HCT116 (cell line): ENCODE measurements around the gene ITGA2B. TPM values are rescaled to one million over a fixed set of nuclear protein-coding genes. Genes with fewer than 3 reads are reported as not detected.

ENCODE experiments used
- ATAC-seq: fragments of 200-7000 bp; cut with Tn5 transposase; 2 replicates; pipeline ENCODE4 v1.9.1; 2020; ENCODE audit warnings: mild to moderate bottlenecking, moderate library complexity
- BruUV-seq: library from RNA; stranded (reverse); fragments of 400-500 nt; replicated peaks from 2 replicates; lab custom pipeline; 2021; lab: Mats Ljungman, UMichigan
- CTCF ChIA-PET: fragments of 300-600 bp; sonication (Branson Sonifier 250); formaldehyde crosslinking; loops from one replicate; lab custom pipeline; 2021; ENCODE audit warnings: antibody characterized with exemption; lab: Charles Lee
- POLR2A ChIA-PET: fragments of 300-600, 350-600 bp; sonication (Branson Sonifier 250); formaldehyde crosslinking; loops from one replicate; lab custom pipeline; 2021; ENCODE audit warnings: antibody characterized with exemption; lab: Charles Lee
- RAD21 ChIA-PET, 2 experiments: fragments of 300-600 bp; sonication (Branson Sonifier 250); formaldehyde crosslinking; loops; one replicate each; lab custom pipeline; 2023; ENCODE audit warnings: low total read pairs in 2 of 2; ENCODE audit not compliant: uncharacterized antibody in 2 of 2, unreplicated experiment in 2 of 2, low non-redundant PET in 1 of 2; lab: Charles Lee
- DNase-seq: peaks from one replicate; pipeline ENCODE4 v3.0.0-alpha.2; 2010; ENCODE audit warnings: low read depth, low spot score
- H2AFZ ChIP-seq: fragments of 200-600 bp; shearing (Covaris generic), sonication (generic); 2 replicates; pipeline ENCODE4 v1.6.1; 2017; ENCODE audit warnings: low read depth, mixed run types, mixed read lengths, antibody characterized with exemption, low read length; ENCODE audit not compliant: poor library complexity, severe bottlenecking
- H3K27ac ChIP-seq: 2 replicates; pipeline ENCODE4 v1.5.1; 2012; ENCODE audit warnings: low read depth, low read length
- H3K27me3 ChIP-seq: fragments of 200-600 bp; sonication (generic); 2 replicates; pipeline ENCODE4 v1.6.1; 2016; ENCODE audit warnings: mixed run types, low read length, mixed read lengths; ENCODE audit not compliant: insufficient read depth
- H3K36me3 ChIP-seq, 2 experiments: fragments of 200-500 bp in 1 of 2; fragments of 200-600 bp in 1 of 2; sonication (Bioruptor generic) in 1 of 2; sonication (generic) in 1 of 2; 2 replicates each; pipeline versions ENCODE4 v1.5.1 to v1.6.1; 2014 to 2016; ENCODE audit warnings: low read length in 2 of 2, inconsistent platforms in 1 of 2, mixed read lengths in 1 of 2, mixed run types in 1 of 2; ENCODE audit not compliant: insufficient read depth in 2 of 2, control insufficient read depth in 1 of 2
- H3K4me1 ChIP-seq, 2 experiments: fragments of 200-600 bp in 1 of 2; sonication (generic) in 1 of 2; 2 replicates each; pipeline versions ENCODE4 v1.5.1 to v1.6.1; 2012 to 2017; ENCODE audit warnings: low read length in 2 of 2, inconsistent platforms in 1 of 2, mild to moderate bottlenecking in 1 of 2, mixed read lengths in 1 of 2, mixed run types in 1 of 2, moderate library complexity in 1 of 2; ENCODE audit not compliant: insufficient read depth in 2 of 2, control insufficient read depth in 1 of 2
- H3K4me2 ChIP-seq: fragments of 200-600 bp; sonication (generic); 2 replicates; pipeline ENCODE4 v1.6.1; 2017; ENCODE audit warnings: mixed run types, low read length, mixed read lengths
- H3K4me3 ChIP-seq, 2 experiments: fragments of 200-600 bp in 1 of 2; sonication (generic) in 1 of 2; replicated peaks in 1 of 2; 2 replicates each; pipeline ENCODE4 v1.5.1; 2011 to 2016; ENCODE audit warnings: low read length in 2 of 2, control low read depth in 1 of 2, low read depth in 1 of 2, mild to moderate bottlenecking in 1 of 2, mixed read lengths in 1 of 2, mixed run types in 1 of 2
- H3K79me2 ChIP-seq: fragments of 200-600 bp; sonication (generic); 2 replicates; pipeline ENCODE4 v1.6.1; 2017; ENCODE audit warnings: mild to moderate bottlenecking, mixed run types, low read length, moderate library complexity, mixed read lengths; ENCODE audit not compliant: insufficient read depth
- H3K9ac ChIP-seq: fragments of 200-600 bp; sonication (generic); 2 replicates; pipeline ENCODE4 v1.6.1; 2016; ENCODE audit warnings: low read length, mixed read lengths
- H3K9me2 ChIP-seq: fragments of 200-600 bp; sonication (generic), shearing (Covaris generic); 2 replicates; pipeline ENCODE4 v1.6.1; 2017; ENCODE audit warnings: mixed run types, mild to moderate bottlenecking, moderate library complexity; ENCODE audit not compliant: insufficient read depth
- H3K9me3 ChIP-seq, 2 experiments: fragments of 200-500 bp in 1 of 2; fragments of 200-600 bp in 1 of 2; sonication (Bioruptor generic) in 1 of 2; sonication (generic) in 1 of 2; 2 replicates each; pipeline ENCODE4 v1.6.1; 2014 to 2017; ENCODE audit warnings: low read length in 2 of 2, mixed read lengths in 2 of 2, inconsistent platforms in 1 of 2, low read depth in 1 of 2, mild to moderate bottlenecking in 1 of 2, mixed run types in 1 of 2, moderate library complexity in 1 of 2; ENCODE audit not compliant: control insufficient read depth in 1 of 2, insufficient read depth in 1 of 2
- H4K20me1 ChIP-seq: fragments of 200-600 bp; sonication (generic), shearing (Covaris generic); 2 replicates; pipeline ENCODE4 v1.6.1; 2017; ENCODE audit warnings: mixed run types, mild to moderate bottlenecking, moderate library complexity; ENCODE audit not compliant: insufficient read depth
- CEBPB ChIP-seq: IDR thresholded peaks from 2 replicates; pipeline ENCODE4 v1.6.1; 2012; ENCODE audit warnings: low read depth
- CTCF ChIP-seq, 3 experiments: fragments of 200-600 bp in 1 of 3; sonication (generic) in 1 of 3; IDR thresholded peaks in 2 of 3; conservative IDR thresholded peaks in 1 of 3; 2 replicates each; pipeline ENCODE4 v1.5.1; 2012 to 2017; ENCODE audit warnings: low read depth in 2 of 3, low read length in 2 of 3, antibody characterized with exemption in 1 of 3, borderline replicate concordance in 1 of 3, control low read depth in 1 of 3, mild to moderate bottlenecking in 1 of 3, mixed read lengths in 1 of 3, mixed run types in 1 of 3, moderate library complexity in 1 of 3; ENCODE audit not compliant: insufficient read depth in 1 of 3
- EGR1 ChIP-seq: IDR thresholded peaks from 2 replicates; pipeline ENCODE4 v1.6.1; 2012; ENCODE audit warnings: low read depth
- ELF1 ChIP-seq: IDR thresholded peaks from 2 replicates; pipeline ENCODE4 v1.6.1; 2012; ENCODE audit warnings: low read depth, borderline replicate concordance
- EZH2phosphoT487 ChIP-seq: fragments of 200-600 bp; IDR thresholded peaks from 2 replicates; pipeline ENCODE4 v1.6.1; 2018; ENCODE audit warnings: antibody characterized with exemption, borderline replicate concordance
- JUND ChIP-seq: IDR thresholded peaks from 2 replicates; pipeline ENCODE4 v1.6.1; 2012
- MAX ChIP-seq: IDR thresholded peaks from 2 replicates; pipeline ENCODE4 v1.6.1; 2012
- POLR2A ChIP-seq: IDR thresholded peaks from 2 replicates; pipeline ENCODE4 v1.7.0; 2011; ENCODE audit warnings: borderline replicate concordance; ENCODE audit not compliant: insufficient read depth, insufficient read length; ENCODE audit errors: extremely low read depth
- POLR2AphosphoS5 ChIP-seq: IDR thresholded peaks from 2 replicates; pipeline ENCODE4 v1.6.1; 2011; ENCODE audit warnings: mild to moderate bottlenecking, low read depth, low read length, moderate library complexity
- RAD21 ChIP-seq: IDR thresholded peaks from 2 replicates; pipeline ENCODE4 v1.6.1; 2012; ENCODE audit warnings: low read depth, mild to moderate bottlenecking
- SIN3A ChIP-seq: IDR thresholded peaks from 2 replicates; pipeline ENCODE4 v1.6.1; 2012; ENCODE audit warnings: low read depth
- SP1 ChIP-seq: IDR thresholded peaks from 2 replicates; pipeline ENCODE4 v1.6.1; 2012; ENCODE audit warnings: low read depth
- SRF ChIP-seq: IDR thresholded peaks from 2 replicates; pipeline ENCODE4 v1.6.1; 2012; ENCODE audit warnings: low read depth
- TCF7L2 ChIP-seq: IDR thresholded peaks from 2 replicates; pipeline ENCODE4 v1.7.0; 2011; ENCODE audit warnings: borderline replicate concordance, inconsistent platforms; ENCODE audit not compliant: insufficient read depth, insufficient read length; ENCODE audit errors: extremely low read depth
- ZFX ChIP-seq: fragments of 450-650 bp; IDR thresholded peaks from 2 replicates; pipeline ENCODE4 v1.6.1; 2017
- intact Hi-C: fragments of 100-400 bp; cut with micrococcal nuclease; formaldehyde crosslinking; loops from 2 replicates; pipeline ENCODE4 v1.10.0; 2022
- total RNA-seq: library from RNA; stranded (reverse); gene quantifications from one replicate; pipeline ENCODE4 v1.2.1, GENCODE V29; 2021; ENCODE audit not compliant: unreplicated experiment
- TF ChIP-seq, protein P1 (sequence below): IDR thresholded peaks from 2 replicates; pipeline ENCODE4 v1.6.1; 2012; ENCODE audit warnings: low read depth

The ITGA2B gene
- total RNA-seq, 1 experiment from 2014 or later, result 7.6 TPM

- ChIA-PET POLR2A (no interaction called here), RAD21 (no interaction called here), CTCF (no interaction called here)
- BruUV-seq, result no TSS peak
- no peaks in the 10 kb centered on the region for H3K4me1 ChIP-seq
- no peaks in the 10 kb centered on the region for H3K9me3 ChIP-seq
- H3K79me2 ChIP-seq, result peaks cover 61% of the 10 kb centered on the region
- no peak overlapping the region for H3K4me3 ChIP-seq
- TF ChIP-seq ZFX, result no peak
- no peak for TF ChIP-seq RAD21
- no peak for TF ChIP-seq MAX
- TF ChIP-seq POLR2A, result no peak
- TF ChIP-seq EZH2phosphoT487, result no peak
- no peak overlapping the region for H2AFZ ChIP-seq
- intact Hi-C loops, result no loop called here
- H3K9me2 ChIP-seq, result no peaks in the 10 kb centered on the region
- no peak overlapping the region for H3K4me2 ChIP-seq
- DNase-seq (no peak), ATAC-seq (no peak)
- H3K9ac ChIP-seq, result no peak overlapping the region
- peaks cover 4% of the 10 kb centered on the region; the same call in 1 of the 2 replicates for H4K20me1 ChIP-seq
- H3K27me3 ChIP-seq, result no peaks in the 10 kb centered on the region
- H3K27ac ChIP-seq, result no peak overlapping the region
- peaks cover 2 to 11% of the 10 kb centered on the region in 2 experiments; a peak in 1 of 4 replicates for H3K36me3 ChIP-seq
These were observed 49.2 kb upstream of the ITGA2B start for GRCh38 chr17:44438636-44439035.

- RAD21 ChIA-PET, result no interaction called here
- peaks cover 4% of the 10 kb centered on the region; the same call in 1 of the 2 replicates for H4K20me1 ChIP-seq
- no peaks in the 10 kb centered on the region for H3K27me3 ChIP-seq
- H3K9ac ChIP-seq, result no peak overlapping the region
- CTCF ChIA-PET, result interaction anchor here (0.9 kb wide), 1 partner anchor 9 kb away, joined by 5 read pairs; no protein-coding TSS in a partner anchor
- no peaks in the 10 kb centered on the region for H3K4me1 ChIP-seq
- intact Hi-C loops, result no loop called here
- H3K36me3 ChIP-seq, result peaks cover 12 to 17% of the 10 kb centered on the region in 2 experiments; a peak in 3 of 4 replicates
- H3K4me3 ChIP-seq, result no peak overlapping the region
- POLR2A ChIA-PET, result no interaction called here
- no peaks in the 10 kb centered on the region for H3K9me2 ChIP-seq
- peaks cover 46% of the 10 kb centered on the region for H3K79me2 ChIP-seq
- H3K9me3 ChIP-seq, result no peaks in the 10 kb centered on the region
- DNase-seq (no peak), ATAC-seq (no peak)
- H3K4me2 ChIP-seq, result no peak overlapping the region
- H3K27ac ChIP-seq, result no peak overlapping the region
- H2AFZ ChIP-seq, result no peak overlapping the region
- no TSS peak for BruUV-seq
- TF ChIP-seq SIN3A, result no peak
- no peak for TF ChIP-seq JUND
- no peak for TF ChIP-seq TCF7L2
- no peak for TF ChIP-seq POLR2AphosphoS5
- TF ChIP-seq CTCF (IDR thresholded peaks at IDR 0.05 in 2 of 3, conservative IDR thresholded peaks at IDR 0.05 in 1 of 3; ENCODE audit: borderline replicate concordance in 1 of 3, insufficient read depth in 1 of 3, low read depth in 2 of 3, low read length in 2 of 3), result no peak
- no peak for TF ChIP-seq EGR1
- TF ChIP-seq ELF1, result no peak
- no peak for TF ChIP-seq SRF
- TF ChIP-seq SP1, result no peak
- TF ChIP-seq, protein P1, sequence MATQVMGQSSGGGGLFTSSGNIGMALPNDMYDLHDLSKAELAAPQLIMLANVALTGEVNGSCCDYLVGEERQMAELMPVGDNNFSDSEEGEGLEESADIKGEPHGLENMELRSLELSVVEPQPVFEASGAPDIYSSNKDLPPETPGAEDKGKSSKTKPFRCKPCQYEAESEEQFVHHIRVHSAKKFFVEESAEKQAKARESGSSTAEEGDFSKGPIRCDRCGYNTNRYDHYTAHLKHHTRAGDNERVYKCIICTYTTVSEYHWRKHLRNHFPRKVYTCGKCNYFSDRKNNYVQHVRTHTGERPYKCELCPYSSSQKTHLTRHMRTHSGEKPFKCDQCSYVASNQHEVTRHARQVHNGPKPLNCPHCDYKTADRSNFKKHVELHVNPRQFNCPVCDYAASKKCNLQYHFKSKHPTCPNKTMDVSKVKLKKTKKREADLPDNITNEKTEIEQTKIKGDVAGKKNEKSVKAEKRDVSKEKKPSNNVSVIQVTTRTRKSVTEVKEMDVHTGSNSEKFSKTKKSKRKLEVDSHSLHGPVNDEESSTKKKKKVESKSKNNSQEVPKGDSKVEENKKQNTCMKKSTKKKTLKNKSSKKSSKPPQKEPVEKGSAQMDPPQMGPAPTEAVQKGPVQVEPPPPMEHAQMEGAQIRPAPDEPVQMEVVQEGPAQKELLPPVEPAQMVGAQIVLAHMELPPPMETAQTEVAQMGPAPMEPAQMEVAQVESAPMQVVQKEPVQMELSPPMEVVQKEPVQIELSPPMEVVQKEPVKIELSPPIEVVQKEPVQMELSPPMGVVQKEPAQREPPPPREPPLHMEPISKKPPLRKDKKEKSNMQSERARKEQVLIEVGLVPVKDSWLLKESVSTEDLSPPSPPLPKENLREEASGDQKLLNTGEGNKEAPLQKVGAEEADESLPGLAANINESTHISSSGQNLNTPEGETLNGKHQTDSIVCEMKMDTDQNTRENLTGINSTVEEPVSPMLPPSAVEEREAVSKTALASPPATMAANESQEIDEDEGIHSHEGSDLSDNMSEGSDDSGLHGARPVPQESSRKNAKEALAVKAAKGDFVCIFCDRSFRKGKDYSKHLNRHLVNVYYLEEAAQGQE, result no peak
- no peak for TF ChIP-seq EZH2phosphoT487
- TF ChIP-seq CEBPB, result no peak
- TF ChIP-seq RAD21, result no peak
These were observed 46.9 kb upstream of the ITGA2B start for GRCh38 chr17:44436336-44436735.
